Measurements from ENCODE around the gene TPH1.
"Not testable (repeated sequence)": the region's sequence is repeated elsewhere in the genome, so short reads cannot be mapped to it uniquely, and the experiment has no call there.

TPH1 gene

DNA sequence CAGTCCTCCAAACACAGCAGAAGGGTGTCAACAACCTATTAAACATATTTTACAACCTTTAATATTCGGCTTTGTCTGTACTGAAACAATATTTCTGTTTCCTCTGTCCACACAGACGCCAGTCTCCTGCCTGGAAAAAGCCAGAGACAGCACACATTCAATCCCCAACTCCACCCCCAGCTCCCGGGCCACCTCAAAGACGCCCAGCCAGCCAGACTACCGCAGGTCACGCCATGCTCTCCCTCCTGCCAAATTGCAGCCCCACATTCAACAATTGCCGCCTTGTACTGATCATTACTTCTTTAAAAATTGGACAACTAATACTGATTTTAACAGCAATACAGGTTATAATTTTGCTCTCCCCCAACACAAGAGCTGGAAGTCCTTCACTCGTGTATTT is 34.4 kb downstream of the TPH1 start:
- no peak overlapping the region for H3K4me3 ChIP-seq (ENCODE audit: insufficient read depth, low read depth, low read length, poor library complexity, severe bottlenecking)
- DNase-seq, result no peak

DNA sequence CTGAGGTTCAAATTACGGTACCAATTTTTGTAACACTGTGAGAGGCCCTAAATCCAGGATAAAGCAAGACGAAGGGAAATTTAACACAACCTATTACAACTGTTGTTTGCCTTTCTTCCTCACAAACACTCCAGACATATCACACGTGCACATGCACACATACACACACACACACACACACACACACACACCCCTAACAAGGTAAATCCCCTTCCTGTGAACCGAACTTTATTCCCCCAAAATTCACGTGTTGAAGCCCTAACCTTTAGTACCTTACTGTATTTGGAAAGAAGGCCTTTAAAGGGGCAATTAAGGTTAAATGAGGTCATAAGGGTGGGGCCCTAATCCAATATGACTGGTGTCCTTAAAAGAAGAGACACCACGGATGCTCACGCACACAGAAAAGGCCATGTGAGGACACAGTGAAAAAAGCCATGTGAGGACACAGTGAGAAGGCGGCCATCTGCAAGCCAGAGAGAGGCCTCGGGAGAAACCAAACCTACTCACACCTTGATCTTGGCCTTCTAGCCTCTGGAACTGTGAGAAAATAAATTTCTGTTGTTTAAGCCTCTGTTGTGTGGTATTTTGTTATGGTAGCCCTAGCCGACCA is 35.0 kb downstream of the TPH1 start:
- Histone ChIP-seq H3K36me3 (ENCODE audit: control insufficient read depth, insufficient read depth, low read length) (peaks cover 11% of the 10 kb centered on the region), H3K4me1 (ENCODE audit: control insufficient read depth, insufficient read depth, low read length, poor library complexity, severe bottlenecking) (peaks cover 7% of the 10 kb centered on the region), H3K27me3 (replicated peaks; ENCODE audit: control insufficient read depth, insufficient read depth, low read length, poor library complexity, severe bottlenecking) (no peaks in the 10 kb centered on the region), H3K4me3 (ENCODE audit: insufficient read depth, low read depth, low read length, poor library complexity, severe bottlenecking) (no peak overlapping the region), H3K27ac (ENCODE audit: insufficient read depth, low read length, poor library complexity, severe bottlenecking) (no peak overlapping the region), H3K9me3 (ENCODE audit: control insufficient read depth, low read length) (no peaks in the 10 kb centered on the region)
- peak in 1 of 3 donors; percentile 3 for DNase-seq

More for the DNA sequence above, 34.4 kb downstream of the TPH1 start:
- Histone ChIP-seq H3K27ac (ENCODE audit: insufficient read depth, low read length, poor library complexity, severe bottlenecking) (no peak overlapping the region), H3K9me3 (ENCODE audit: control insufficient read depth, low read length) (no peaks in the 10 kb centered on the region), H3K4me1 (ENCODE audit: control insufficient read depth, insufficient read depth, low read length, poor library complexity, severe bottlenecking) (peaks cover 7% of the 10 kb centered on the region), H3K27me3 (replicated peaks; ENCODE audit: control insufficient read depth, insufficient read depth, low read length, poor library complexity, severe bottlenecking) (no peaks in the 10 kb centered on the region), H3K36me3 (ENCODE audit: control insufficient read depth, insufficient read depth, low read length) (peaks cover 8% of the 10 kb centered on the region)

DNA sequence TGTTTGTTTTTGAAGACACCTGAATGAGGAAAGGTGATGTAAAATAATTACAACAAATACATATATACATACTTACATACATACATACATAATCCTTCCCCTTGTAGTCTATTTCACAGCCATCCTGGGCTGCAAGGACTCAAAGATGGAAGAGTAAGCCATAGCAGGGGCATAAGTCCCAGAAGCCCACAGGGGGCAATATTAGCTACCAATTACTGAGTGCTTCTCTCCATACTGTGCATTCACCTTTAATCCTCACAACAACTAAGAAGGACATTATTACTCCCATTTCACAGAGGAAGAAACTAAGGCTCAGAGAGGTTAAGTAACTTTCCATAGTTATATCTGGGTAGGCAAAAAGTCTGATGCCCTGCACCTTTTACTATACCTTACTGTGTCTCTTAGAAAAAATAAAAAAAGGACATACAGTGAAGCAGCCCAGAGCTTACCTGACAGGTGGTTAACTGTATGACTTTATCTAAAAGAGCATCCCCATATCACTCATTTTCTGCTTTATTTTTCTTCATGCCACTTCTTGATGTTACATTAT is 35.9 kb downstream of the TPH1 start:
- no peak overlapping the region for H3K4me3 ChIP-seq (ENCODE audit: insufficient read depth, low read depth, low read length, poor library complexity, severe bottlenecking)
- H3K4me1 ChIP-seq (ENCODE audit: control insufficient read depth, insufficient read depth, low read length, poor library complexity, severe bottlenecking), result peaks cover 7% of the 10 kb centered on the region
- DNase-seq, result no peak
- peaks cover 19% of the 10 kb centered on the region for H3K36me3 ChIP-seq (ENCODE audit: control insufficient read depth, insufficient read depth, low read length)
- H3K27ac ChIP-seq (ENCODE audit: insufficient read depth, low read length, poor library complexity, severe bottlenecking), result no peak overlapping the region
- H3K9me3 ChIP-seq (ENCODE audit: control insufficient read depth, low read length), result no peaks in the 10 kb centered on the region
- H3K27me3 ChIP-seq (replicated peaks; ENCODE audit: control insufficient read depth, insufficient read depth, low read length, poor library complexity, severe bottlenecking), result no peaks in the 10 kb centered on the region

DNA sequence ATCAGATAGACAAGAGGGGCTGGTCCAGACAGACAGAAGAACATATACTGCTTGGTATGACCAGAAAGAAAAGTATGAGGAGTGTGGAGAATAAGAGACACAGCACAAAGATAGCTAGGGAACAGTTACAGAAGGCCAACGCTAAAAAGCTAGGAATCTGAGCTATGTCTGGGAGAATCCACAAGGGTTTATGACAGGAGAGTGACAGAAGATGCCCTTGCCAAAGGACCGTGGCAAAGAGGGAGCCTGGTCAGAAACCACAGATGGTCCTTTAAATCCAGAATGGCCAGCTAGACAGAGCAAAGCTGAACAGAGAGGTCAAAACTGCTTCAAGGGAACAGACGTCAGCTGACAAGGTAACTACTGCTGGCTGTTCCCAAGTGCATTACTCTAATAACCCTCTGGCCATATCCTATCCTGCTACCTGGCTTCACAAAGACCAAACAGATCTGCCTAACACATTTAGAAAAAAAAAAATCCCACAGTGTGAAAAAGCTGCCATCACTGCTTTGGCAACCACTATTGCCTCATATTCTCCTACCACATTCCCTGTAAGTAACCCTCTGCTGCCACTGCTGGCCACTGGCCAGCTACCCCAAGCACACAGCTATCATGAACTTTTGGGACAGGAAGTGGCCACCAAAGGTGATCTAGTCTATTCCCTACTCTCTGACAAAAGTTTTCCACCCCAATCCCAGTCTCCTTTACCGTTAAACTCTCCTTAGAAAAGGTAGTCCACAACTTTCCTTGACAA is 40.5 kb downstream of the TPH1 start:
- Histone ChIP-seq H3K4me3 (ENCODE audit: insufficient read depth, low read depth, low read length, poor library complexity, severe bottlenecking) (no peak overlapping the region), H3K27ac (ENCODE audit: insufficient read depth, low read length, poor library complexity, severe bottlenecking) (no peak overlapping the region), H3K36me3 (ENCODE audit: control insufficient read depth, insufficient read depth, low read length) (peaks cover 50% of the 10 kb centered on the region), H3K9me3 (ENCODE audit: control insufficient read depth, low read length) (no peaks in the 10 kb centered on the region), H3K4me1 (ENCODE audit: control insufficient read depth, insufficient read depth, low read length, poor library complexity, severe bottlenecking) (no peaks in the 10 kb centered on the region), H3K27me3 (replicated peaks; ENCODE audit: control insufficient read depth, insufficient read depth, low read length, poor library complexity, severe bottlenecking) (no peaks in the 10 kb centered on the region)
- DNase-seq, result no peak

DNA sequence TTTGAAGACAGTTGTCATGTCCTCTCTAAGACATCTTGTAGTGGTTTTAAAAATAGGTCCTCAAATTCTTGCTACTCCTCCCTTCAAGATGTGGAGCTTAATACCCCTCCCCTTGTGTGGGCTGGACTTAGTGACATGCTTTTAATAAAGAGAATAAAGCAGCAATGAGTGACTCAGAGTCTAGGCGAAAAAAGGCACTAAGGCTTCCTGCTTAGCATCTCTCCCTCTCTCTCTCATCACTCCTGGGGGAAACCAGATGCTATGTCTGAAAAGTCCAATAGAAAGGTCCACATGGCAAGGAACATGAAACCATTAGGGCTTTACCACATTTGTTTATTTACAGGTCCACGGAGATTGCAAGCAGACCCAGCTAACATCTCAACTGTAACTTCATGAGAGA is 44.9 kb downstream of the TPH1 start:
- no peaks in the 10 kb centered on the region for H3K9me3 ChIP-seq (ENCODE audit: control insufficient read depth, low read length)
- H3K36me3 ChIP-seq (ENCODE audit: control insufficient read depth, insufficient read depth, low read length), result peaks cover 48% of the 10 kb centered on the region
- DNase-seq, result no peak
- H3K27ac ChIP-seq (ENCODE audit: insufficient read depth, low read length, poor library complexity, severe bottlenecking), result no peak overlapping the region
- H3K27me3 ChIP-seq (replicated peaks; ENCODE audit: control insufficient read depth, insufficient read depth, low read length, poor library complexity, severe bottlenecking), result no peaks in the 10 kb centered on the region
- no peaks in the 10 kb centered on the region for H3K4me1 ChIP-seq (ENCODE audit: control insufficient read depth, insufficient read depth, low read length, poor library complexity, severe bottlenecking)
- H3K4me3 ChIP-seq (ENCODE audit: insufficient read depth, low read depth, low read length, poor library complexity, severe bottlenecking), result no peak overlapping the region

DNA sequence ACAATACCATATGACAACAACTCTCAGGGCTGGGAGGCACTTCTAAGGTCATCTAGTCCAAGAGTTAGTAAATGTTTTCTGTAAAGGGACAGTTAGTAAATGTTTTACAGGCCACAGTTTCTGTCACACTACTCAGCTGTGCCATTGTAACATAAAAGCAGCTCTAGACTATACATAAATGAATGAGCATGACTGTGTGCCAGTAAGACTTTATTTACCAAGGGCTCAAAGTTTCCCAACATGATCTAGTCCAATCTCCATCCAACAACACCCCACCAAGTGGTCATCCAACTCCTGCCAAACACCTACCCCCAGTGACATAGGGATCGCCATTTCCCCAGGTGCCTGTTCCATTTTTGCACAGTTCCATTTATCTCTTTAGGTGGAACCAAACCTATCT is 45.3 kb downstream of the TPH1 start:
- peaks cover 45% of the 10 kb centered on the region for H3K36me3 ChIP-seq (ENCODE audit: control insufficient read depth, insufficient read depth, low read length)
- H3K4me1 ChIP-seq (ENCODE audit: control insufficient read depth, insufficient read depth, low read length, poor library complexity, severe bottlenecking), result no peaks in the 10 kb centered on the region
- no peak overlapping the region for H3K27ac ChIP-seq (ENCODE audit: insufficient read depth, low read length, poor library complexity, severe bottlenecking)
- no peaks in the 10 kb centered on the region for H3K9me3 ChIP-seq (ENCODE audit: control insufficient read depth, low read length)
- no peaks in the 10 kb centered on the region for H3K27me3 ChIP-seq (replicated peaks; ENCODE audit: control insufficient read depth, insufficient read depth, low read length, poor library complexity, severe bottlenecking)
- H3K4me3 ChIP-seq (ENCODE audit: insufficient read depth, low read depth, low read length, poor library complexity, severe bottlenecking), result no peak overlapping the region
- no peak for DNase-seq

DNA sequence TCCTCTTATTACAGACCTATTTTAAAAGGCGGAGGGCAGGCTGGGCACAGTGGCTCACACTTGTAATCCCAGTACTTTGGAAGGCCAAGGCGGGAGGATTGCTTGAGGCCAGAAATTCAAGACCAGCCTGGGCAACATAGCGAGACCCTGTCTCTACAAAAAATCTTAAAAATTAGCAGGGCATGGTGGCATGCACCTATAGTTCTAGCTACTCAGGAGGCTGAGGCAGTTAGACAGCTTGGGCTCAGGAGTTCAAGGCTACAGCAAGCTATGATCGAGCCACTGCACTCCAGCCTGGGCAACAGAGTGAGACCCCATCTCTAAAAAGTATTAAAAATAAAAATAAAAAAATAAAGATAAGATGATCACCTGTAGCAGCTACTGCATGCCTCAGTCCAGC is 45.9 kb downstream of the TPH1 start:
- H3K27me3 ChIP-seq (replicated peaks; ENCODE audit: control insufficient read depth, insufficient read depth, low read length, poor library complexity, severe bottlenecking); DNase-seq: not testable (repeated sequence)
- peaks cover 43% of the 10 kb centered on the region for H3K36me3 ChIP-seq (ENCODE audit: control insufficient read depth, insufficient read depth, low read length)

More for the DNA sequence above, 45.9 kb downstream of the TPH1 start:
- not testable (repeated sequence) for H3K4me3 ChIP-seq (ENCODE audit: insufficient read depth, low read depth, low read length, poor library complexity, severe bottlenecking); H3K4me1 ChIP-seq (ENCODE audit: control insufficient read depth, insufficient read depth, low read length, poor library complexity, severe bottlenecking); H3K9me3 ChIP-seq (ENCODE audit: control insufficient read depth, low read length); H3K27ac ChIP-seq (ENCODE audit: insufficient read depth, low read length, poor library complexity, severe bottlenecking)
